ENCODE measurements around the gene DLGAP1. TPM values are rescaled to one million over a fixed set of nuclear protein-coding genes. Genes with fewer than 3 reads are reported as not detected.
"Not testable (repeated sequence)": the region's sequence is repeated elsewhere in the genome, so short reads cannot be mapped to it uniquely, and the experiment has no call there.

The DLGAP1 gene
- total RNA-seq, 6 experiments from 2014 or later = 0.09 to 0.31 (median 0.18) TPM; not detected in 2

- Histone ChIP-seq H3K27ac (no peak overlapping the region), H3K4me3 (no peak overlapping the region), H3K4me1 (peaks cover 0 to 30% (median 12%) of the 10 kb centered on the region in 4 donors), H3K27me3 (no peaks in the 10 kb centered on the region), H3K9me3 (no peaks in the 10 kb centered on the region), H3K36me3 (no peaks in the 10 kb centered on the region)
- ATAC-seq (no peak), DNase-seq (no peak)
- no peak for TF ChIP-seq POLR2A (IDR thresholded peaks at IDR 0.05)
- no peak for TF ChIP-seq CTCF (IDR thresholded peaks at IDR 0.05)
- intact Hi-C loops (cut with DNase I) = no loop called here
- 79% methylated on average over 7 of the region's 8 CpGs for WGBS (ENCODE audit: insufficient coverage, low coverage, low lambda C conversion rate, missing lambda C conversion rate)
Observed at GRCh38 chr18:3607309-3608098, 847.6 kb downstream of the DLGAP1 start.

GRCh38 chr18:3606863-3607262, 848.2 kb downstream of the DLGAP1 start:
- H3K36me3 ChIP-seq; H3K27me3 ChIP-seq; H3K9me3 ChIP-seq; intact Hi-C loops (cut with DNase I); H3K4me3 ChIP-seq; DNase-seq; ATAC-seq: not testable (repeated sequence)
- Histone ChIP-seq H3K27ac (peak overlapping the region in 1 of 3 donors; percentile 85), H3K4me1 (peaks cover 0 to 30% (median 12%) of the 10 kb centered on the region in 4 donors)
- WGBS (ENCODE audit: insufficient coverage, low coverage, low lambda C conversion rate, missing lambda C conversion rate) = 90% methylated on average over 10 of the region's 10 CpGs

GRCh38 chr18:3605954-3606443, 849.1 kb downstream of the DLGAP1 start:
- Histone ChIP-seq H3K9me3 (no peaks in the 10 kb centered on the region), H3K36me3 (no peaks in the 10 kb centered on the region), H3K4me1 (peaks cover 0 to 30% (median 12%) of the 10 kb centered on the region in 4 donors), H3K27me3 (no peaks in the 10 kb centered on the region), H3K27ac (peak overlapping the region; percentile 63 to 91 (median 85)), H3K4me3 (peak overlapping the region; percentile 8 to 31 (median 28))
- no peak for TF ChIP-seq CTCF (IDR thresholded peaks at IDR 0.05)
- 32% methylated on average over 9 of the region's 9 CpGs for WGBS (ENCODE audit: insufficient coverage, low coverage, low lambda C conversion rate, missing lambda C conversion rate)
- DNase-seq (no peak), ATAC-seq (peak; percentile 12 to 33 (median 16))
- intact Hi-C loops (cut with DNase I) = no loop called here

- intact Hi-C loops (cut with DNase I) = no loop called here
- Histone ChIP-seq H3K9me3 (no peaks in the 10 kb centered on the region), H3K27me3 (no peaks in the 10 kb centered on the region), H3K4me1 (peaks cover 0 to 30% (median 12%) of the 10 kb centered on the region in 4 donors), H3K27ac (peak overlapping the region; percentile 63 to 91 (median 85)), H3K36me3 (no peaks in the 10 kb centered on the region), H3K4me3 (peak overlapping the region; percentile 8 to 31 (median 28))
- TF ChIP-seq CTCF (IDR thresholded peaks at IDR 0.05) (no peak), POLR2A (IDR thresholded peaks at IDR 0.05) (no peak)
- ATAC-seq (peak in 3 of 4 donors; percentile 31 to 47 (median 36)), DNase-seq (no peak)
- WGBS (ENCODE audit: insufficient coverage, low coverage, low lambda C conversion rate, missing lambda C conversion rate) = 3% methylated on average over 5 of the region's 5 CpGs
Observed at GRCh38 chr18:3605486-3605952, 849.6 kb downstream of the DLGAP1 start.

Data from right lobe of liver (tissue), 6 donors.